Endothelial cell (in vitro differentiated cells): ENCODE measurements around the gene HMGB3. TPM values are rescaled to one million over a fixed set of nuclear protein-coding genes. Genes with fewer than 3 reads are reported as not detected.

Experiments
- DNase-seq: peaks from one replicate; pipeline ENCODE4 v3.0.0; 2021; ENCODE audit warnings: low spot score
- H3K27ac Mint-ChIP-seq: one replicate; pipeline ENCODE4 v1.8.0; 2021; ENCODE audit warnings: mixed read lengths, inconsistent platforms; ENCODE audit not compliant: unreplicated experiment
- H3K27me3 Mint-ChIP-seq: one replicate; pipeline ENCODE4 v1.8.0; 2021; ENCODE audit warnings: mild to moderate bottlenecking, moderate library complexity, mixed read lengths, inconsistent platforms; ENCODE audit not compliant: unreplicated experiment
- H3K36me3 Mint-ChIP-seq: one replicate; pipeline ENCODE4 v1.8.0; 2021; ENCODE audit warnings: mild to moderate bottlenecking, low read depth, mixed read lengths, inconsistent platforms; ENCODE audit not compliant: unreplicated experiment
- H3K4me1 Mint-ChIP-seq: one replicate; pipeline ENCODE4 v1.8.0; 2021; ENCODE audit warnings: mild to moderate bottlenecking, mixed read lengths, inconsistent platforms; ENCODE audit not compliant: unreplicated experiment
- H3K4me3 Mint-ChIP-seq: one replicate; pipeline ENCODE4 v1.8.0; 2021; ENCODE audit warnings: mild to moderate bottlenecking, mixed read lengths, inconsistent platforms; ENCODE audit not compliant: unreplicated experiment
- H3K9me3 Mint-ChIP-seq: one replicate; pipeline ENCODE4 v1.8.0; 2021; ENCODE audit warnings: mixed read lengths, inconsistent platforms; ENCODE audit not compliant: unreplicated experiment
- total RNA-seq: library from RNA; stranded (reverse); fragmentation: NEBNext Ultra II Directional; extraction: Animal tissue kit (Norgen Biotek cat#: 25700); gene quantifications from one replicate; pipeline ENCODE4 v1.2.1, GENCODE V29; 2021; ENCODE audit not compliant: unreplicated experiment
- TF ChIP-seq, protein P1 (sequence below): fragments of 200-600 bp; sonication (generic); IDR thresholded peaks from one replicate; pipeline ENCODE4 v1.5.0; 2021; ENCODE audit warnings: antibody characterized with exemption; ENCODE audit not compliant: unreplicated experiment

HMGB3 gene
- total RNA-seq, 1 donor from 2014 or later, result 104 TPM

DNA sequence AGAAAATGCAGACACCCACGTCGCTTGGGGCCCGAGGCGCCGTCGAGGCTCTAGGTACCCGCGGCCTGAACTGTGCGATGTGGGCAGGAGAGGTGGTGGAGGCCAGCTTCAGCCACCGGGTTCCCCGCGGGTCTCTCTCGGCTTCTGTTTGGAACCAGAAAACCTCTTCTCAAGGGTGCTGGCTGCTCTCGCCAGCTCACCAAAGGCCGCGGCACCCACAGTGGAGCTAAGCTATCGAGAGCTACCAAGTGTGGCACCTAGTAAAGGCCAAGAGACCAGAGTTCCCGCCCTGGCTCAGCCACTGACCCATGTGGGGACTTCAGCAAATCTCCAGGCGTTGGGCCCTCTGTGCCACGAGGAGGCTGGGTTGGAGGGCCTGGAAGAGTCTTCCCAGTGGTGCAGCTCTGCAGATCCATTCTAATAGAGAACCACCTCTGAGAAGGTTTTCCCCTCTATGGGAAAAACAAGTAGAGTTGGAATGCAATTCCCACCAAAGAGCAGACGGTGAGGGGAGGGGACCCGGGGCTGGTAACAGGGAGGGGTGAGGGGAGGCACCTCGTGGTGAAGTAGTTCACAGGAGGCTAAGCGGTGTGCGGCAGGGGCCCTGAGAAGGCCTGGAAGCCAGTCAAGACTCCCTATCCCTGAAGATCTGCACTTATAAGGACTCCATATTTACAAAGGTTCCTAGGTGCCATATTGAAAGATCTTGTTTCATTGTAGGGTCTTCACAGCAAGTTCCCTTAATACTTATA lies 5.5 kb upstream of the HMGB3 start:
- Mint-ChIP-seq H3K36me3 (no peaks in the 10 kb centered on the region), H3K27me3 (peaks cover 4% of the 10 kb centered on the region), H3K27ac (no peak overlapping the region), H3K4me1 (no peaks in the 10 kb centered on the region), H3K9me3 (no peaks in the 10 kb centered on the region), H3K4me3 (no peak overlapping the region)
- TF ChIP-seq, protein P1, sequence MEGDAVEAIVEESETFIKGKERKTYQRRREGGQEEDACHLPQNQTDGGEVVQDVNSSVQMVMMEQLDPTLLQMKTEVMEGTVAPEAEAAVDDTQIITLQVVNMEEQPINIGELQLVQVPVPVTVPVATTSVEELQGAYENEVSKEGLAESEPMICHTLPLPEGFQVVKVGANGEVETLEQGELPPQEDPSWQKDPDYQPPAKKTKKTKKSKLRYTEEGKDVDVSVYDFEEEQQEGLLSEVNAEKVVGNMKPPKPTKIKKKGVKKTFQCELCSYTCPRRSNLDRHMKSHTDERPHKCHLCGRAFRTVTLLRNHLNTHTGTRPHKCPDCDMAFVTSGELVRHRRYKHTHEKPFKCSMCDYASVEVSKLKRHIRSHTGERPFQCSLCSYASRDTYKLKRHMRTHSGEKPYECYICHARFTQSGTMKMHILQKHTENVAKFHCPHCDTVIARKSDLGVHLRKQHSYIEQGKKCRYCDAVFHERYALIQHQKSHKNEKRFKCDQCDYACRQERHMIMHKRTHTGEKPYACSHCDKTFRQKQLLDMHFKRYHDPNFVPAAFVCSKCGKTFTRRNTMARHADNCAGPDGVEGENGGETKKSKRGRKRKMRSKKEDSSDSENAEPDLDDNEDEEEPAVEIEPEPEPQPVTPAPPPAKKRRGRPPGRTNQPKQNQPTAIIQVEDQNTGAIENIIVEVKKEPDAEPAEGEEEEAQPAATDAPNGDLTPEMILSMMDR, result no peak
- DNase-seq, result no peak

DNA sequence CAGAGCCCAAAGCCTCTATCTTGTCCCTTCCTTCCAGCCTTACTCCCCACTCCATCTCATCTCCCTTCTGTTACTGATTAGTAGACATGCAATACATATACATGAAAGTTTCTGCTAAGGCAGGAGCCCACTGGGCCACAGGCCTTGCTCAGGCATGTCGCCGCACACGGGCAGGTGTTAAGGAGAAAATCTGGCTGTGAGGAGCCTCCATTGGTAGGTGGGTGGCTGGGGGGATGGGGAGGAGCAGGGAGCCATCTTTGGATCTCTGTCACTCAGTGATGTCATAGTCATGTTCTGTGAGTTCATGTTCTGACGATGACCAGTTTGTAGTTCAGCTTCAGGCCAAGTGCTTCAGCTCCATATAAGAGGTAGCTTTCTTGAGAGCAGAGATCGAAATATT lies 2.9 kb upstream of the HMGB3 start:
- DNase-seq, result no peak
- Mint-ChIP-seq H3K27ac (no peak overlapping the region), H3K4me1 (peaks cover 6% of the 10 kb centered on the region), H3K9me3 (no peaks in the 10 kb centered on the region), H3K36me3 (peaks cover 5% of the 10 kb centered on the region), H3K4me3 (no peak overlapping the region), H3K27me3 (peaks cover 8% of the 10 kb centered on the region)
- TF ChIP-seq, protein P1, result no peak

DNA sequence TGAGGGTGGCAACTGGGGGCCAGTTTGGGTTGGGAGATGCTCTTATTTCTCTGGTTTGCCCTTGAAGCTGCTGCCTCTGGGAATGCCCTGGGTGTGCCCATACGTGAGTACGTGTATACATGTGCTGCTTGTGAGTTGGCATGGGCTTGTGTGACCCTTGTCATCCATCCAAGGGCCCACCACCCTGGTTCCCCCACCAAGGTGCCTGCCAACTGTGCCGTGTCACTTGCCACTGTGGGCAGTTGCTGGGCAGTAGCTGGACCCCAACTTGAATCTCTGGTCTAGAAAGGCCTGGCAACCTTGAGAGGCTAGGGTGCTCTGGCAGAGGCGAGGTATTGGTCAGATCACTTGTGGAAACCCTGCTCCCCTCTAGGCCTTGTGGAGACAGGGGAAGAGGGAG lies 2.4 kb upstream of the HMGB3 start:
- peaks cover 5% of the 10 kb centered on the region for H3K36me3 Mint-ChIP-seq
- no peaks in the 10 kb centered on the region for H3K9me3 Mint-ChIP-seq
- peaks cover 8% of the 10 kb centered on the region for H3K27me3 Mint-ChIP-seq
- TF ChIP-seq, protein P1, result no peak
- no peak overlapping the region for H3K27ac Mint-ChIP-seq
- DNase-seq, result no peak
- no peak overlapping the region for H3K4me3 Mint-ChIP-seq
- H3K4me1 Mint-ChIP-seq, result peaks cover 9% of the 10 kb centered on the region

DNA sequence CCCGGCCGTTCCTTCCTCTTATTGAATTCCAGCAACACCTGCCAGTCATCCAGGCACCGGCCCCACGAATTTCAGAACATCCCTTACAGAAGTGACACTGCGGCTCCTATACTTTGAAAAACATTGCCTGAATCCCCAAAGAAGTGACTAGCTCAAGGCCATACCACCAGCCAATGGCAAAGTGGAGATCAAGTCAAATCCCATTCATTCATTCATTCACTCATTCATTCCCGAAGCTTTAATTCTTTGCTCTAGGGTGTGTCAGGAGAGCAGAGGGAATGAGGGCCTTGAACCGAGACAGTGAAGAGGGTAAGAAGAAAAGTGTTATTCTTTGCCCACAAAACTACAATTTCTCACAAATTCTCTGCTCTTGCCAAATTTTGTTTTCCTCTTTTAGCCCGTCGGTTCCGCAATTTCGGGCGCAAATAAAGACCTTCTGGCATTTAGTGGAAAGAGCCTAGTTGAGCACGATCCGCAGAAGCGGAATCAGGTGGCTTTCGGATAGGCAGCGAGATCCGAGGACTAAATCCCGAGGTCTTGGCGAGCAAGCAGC lies 824 bp upstream of the HMGB3 start:
- DNase-seq, result no peak
- Mint-ChIP-seq H3K9me3 (no peaks in the 10 kb centered on the region), H3K27ac (no peak overlapping the region), H3K4me1 (peaks cover 12% of the 10 kb centered on the region), H3K36me3 (peaks cover 11% of the 10 kb centered on the region), H3K27me3 (peaks cover 8% of the 10 kb centered on the region), H3K4me3 (peak overlapping the region; percentile 83)
- TF ChIP-seq, protein P1, result no peak

DNA sequence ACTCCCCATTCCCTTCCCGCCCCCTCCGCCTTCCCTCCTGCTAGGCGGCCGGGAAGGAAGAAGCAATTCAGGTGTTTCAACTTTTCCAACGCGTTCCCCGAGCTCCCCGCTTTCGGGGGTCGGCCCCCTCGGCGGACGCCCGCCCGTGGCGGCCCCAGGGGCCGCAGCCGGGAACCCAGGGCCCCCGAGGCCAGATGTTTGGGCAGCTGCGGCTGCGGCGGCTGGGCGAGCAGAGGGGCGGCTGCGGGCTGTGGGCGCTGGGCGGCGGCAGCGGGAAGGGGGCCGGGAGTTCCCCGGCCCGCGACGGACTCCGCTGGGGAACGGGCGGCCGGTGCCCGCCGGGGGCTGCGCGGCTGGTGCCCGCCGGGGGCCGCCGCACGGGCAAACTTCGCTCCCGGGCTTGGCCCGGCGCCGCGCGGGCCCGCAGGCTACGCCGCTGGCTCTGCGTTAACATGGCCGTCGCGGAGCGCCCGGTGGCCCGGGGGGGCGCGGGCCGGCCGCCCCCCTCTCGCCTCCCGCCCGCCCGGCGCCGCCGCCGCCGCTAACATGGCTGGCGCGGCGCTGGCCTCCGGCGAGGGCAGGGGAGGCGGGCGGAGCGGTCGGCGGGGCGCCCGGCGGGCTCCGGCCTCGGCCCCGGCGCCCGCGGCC lies 510 bp downstream of the HMGB3 start:
- Mint-ChIP-seq H3K27me3 (peaks cover 6% of the 10 kb centered on the region), H3K4me1 (peaks cover 12% of the 10 kb centered on the region), H3K9me3 (no peaks in the 10 kb centered on the region), H3K4me3 (no peak overlapping the region), H3K27ac (no peak overlapping the region), H3K36me3 (peaks cover 15% of the 10 kb centered on the region)
- TF ChIP-seq, protein P1, result no peak
- no peak for DNase-seq
